K562 treated with DMSO at 1 percent for 24 hours (cell line): ENCODE measurements around the gene ODF2L. TPM values are rescaled to one million over a fixed set of nuclear protein-coding genes. Genes with fewer than 3 reads are reported as not detected.

Experiments
- total RNA-seq: library from RNA; unstranded; fragments of 300-600 nt; gene quantifications from 2 replicates; pipeline ENCODE4 v1.2.3, GENCODE V29; 2022; ENCODE audit warnings: low read depth; ENCODE audit not compliant: insufficient read depth

ODF2L gene
- 1.7 and 5.5 TPM in 2 replicates for total RNA-seq

GRCh38 chr1:86395751-86396497 is at the start of gene ODF2L:
TSS of gene ODF2L (minus strand) at chr1:86396323. CDS start at chr1:86387027, 9,296 bp downstream.

DNA sequence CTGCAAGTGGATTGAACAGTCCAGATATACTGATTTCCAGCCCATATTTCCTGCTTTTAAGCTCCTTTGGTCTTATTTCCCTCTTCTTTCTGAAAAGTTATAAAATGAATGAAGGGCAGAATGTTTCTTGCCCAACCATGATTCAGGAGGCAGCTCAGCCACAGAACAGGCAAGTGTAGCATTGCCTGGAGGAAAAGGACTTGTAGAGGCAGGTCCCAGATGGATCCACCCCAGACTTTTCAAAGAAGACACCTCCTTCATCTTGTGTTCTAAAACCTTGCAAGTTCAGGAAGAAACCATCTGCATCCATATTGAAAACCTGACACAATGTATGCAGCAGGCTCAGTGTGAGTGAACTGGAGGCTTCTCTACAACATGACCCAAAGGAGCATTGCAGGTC is 27.8 kb upstream of the ODF2L start, which contains the start of gene CLCA2:
TSS of gene CLCA2 (plus strand) at position 299 of the 400 bp plus-strand sequence. CDS start at position 376, 77 bp downstream.

Other genes with a start within 250 kb of the ODF2L start
- 0.10 TPM in 1 of 2 replicates, not detected in the other for gene COL24A1, start 239.6 kb downstream of the ODF2L start, total RNA-seq
- not detected in 2 replicates for gene CLCA2, start 27.8 kb upstream of the ODF2L start, total RNA-seq
- gene CLCA1, start 72.6 kb upstream of the ODF2L start, total RNA-seq = 0.89 and 1.5 TPM in 2 replicates
- not detected in 2 replicates for gene CLCA4, start 150.8 kb upstream of the ODF2L start, total RNA-seq